CD4-positive, alpha-beta T cell (primary cell): ENCODE measurements around the gene MMP23B. TPM values are rescaled to one million over a fixed set of nuclear protein-coding genes. Genes with fewer than 3 reads are reported as not detected.

Experiments used
- ATAC-seq: fragments of 200-7000 bp; cut with Tn5 transposase; one replicate; pipeline ENCODE4 v1.10.0; 2022; ENCODE audit warnings: mild to moderate bottlenecking; ENCODE audit not compliant: poor library complexity
- CTCF ChIA-PET: fragments of 350-600 bp; sonication (Branson Sonifier 250); formaldehyde crosslinking; loops from one replicate; lab custom pipeline; 2021; ENCODE audit warnings: antibody characterized with exemption, inconsistent platforms; lab: Charles Lee
- POLR2A ChIA-PET: fragments of 350-600 bp; sonication (Branson Sonifier 250); formaldehyde crosslinking; loops from one replicate; lab custom pipeline; 2021; ENCODE audit warnings: antibody characterized with exemption, inconsistent platforms; lab: Charles Lee
- DNase-seq, 14 experiments: peaks; one replicate each; pipeline ENCODE4 v3.0.0-alpha.2; 2013 to 2020; ENCODE audit warnings: mixed read lengths in 2 of 14
- H3K27ac ChIP-seq, 2 donors: one replicate each; pipeline versions ENCODE4 v1.5.1 to v1.7.0; 2013; ENCODE audit warnings: low read length in 2 of 2, low read depth in 1 of 2, mild to moderate bottlenecking in 1 of 2
- H3K27me3 ChIP-seq, 2 experiments: 1 replicate in 1 of 2; 2 replicates in 1 of 2; pipeline versions ENCODE4 v1.6.1 to v1.7.0; 2013; ENCODE audit warnings: low read length in 2 of 2, control low read depth in 1 of 2, mild to moderate bottlenecking in 1 of 2, moderate library complexity in 1 of 2; ENCODE audit not compliant: insufficient read depth in 2 of 2, control insufficient read depth in 1 of 2
- H3K36me3 ChIP-seq: one replicate; pipeline ENCODE4 v1.6.1; 2013; ENCODE audit warnings: low read length, control low read depth; ENCODE audit not compliant: insufficient read depth
- H3K4me1 ChIP-seq: one replicate; pipeline ENCODE4 v1.6.1; 2013; ENCODE audit warnings: low read length, control low read depth; ENCODE audit not compliant: insufficient read depth
- H3K4me3 ChIP-seq: one replicate; pipeline ENCODE4 v1.5.1; 2013; ENCODE audit warnings: mild to moderate bottlenecking, low read length, moderate library complexity
- H3K9me3 ChIP-seq, 2 experiments: 1 replicate in 1 of 2; 2 replicates in 1 of 2; pipeline versions ENCODE4 v1.6.1 to v1.7.0; 2013; ENCODE audit warnings: low read length in 2 of 2, mild to moderate bottlenecking in 2 of 2, control low read depth in 1 of 2, moderate library complexity in 1 of 2; ENCODE audit not compliant: control insufficient read depth in 1 of 2, insufficient read depth in 1 of 2
- H3K27ac Mint-ChIP-seq: one replicate; pipeline ENCODE4 v1.8.0; 2020; ENCODE audit warnings: mixed read lengths
- H3K27me3 Mint-ChIP-seq: one replicate; pipeline ENCODE4 v1.8.0; 2021; ENCODE audit warnings: mixed read lengths
- H3K36me3 Mint-ChIP-seq: one replicate; pipeline ENCODE4 v1.8.0; 2021; ENCODE audit warnings: low read depth, mixed read lengths
- H3K4me1 Mint-ChIP-seq: one replicate; pipeline ENCODE4 v1.8.0; 2021; ENCODE audit warnings: low read depth, mixed read lengths
- H3K4me3 Mint-ChIP-seq: one replicate; pipeline ENCODE4 v1.8.0; 2020; ENCODE audit warnings: mild to moderate bottlenecking, mixed read lengths
- H3K9me3 Mint-ChIP-seq: one replicate; pipeline ENCODE4 v1.8.0; 2020; ENCODE audit warnings: mixed read lengths
- intact Hi-C, 2 experiments: fragments of 100-400 bp; cut with DNase I in 1 of 2; cut with micrococcal nuclease in 1 of 2; formaldehyde crosslinking; loops; one replicate each; pipeline versions ENCODE4 v1.15.1 to v1.9.0; 2023 to 2025; cut with DNase I, micrococcal nuclease
- total RNA-seq, 174 experiments: library from RNA in 2 of 174; stranded (reverse) in 2 of 174; gene quantifications; one replicate each; pipeline ENCODE4 v1.2.3 and lab custom pipeline; 2021 to 2026
- TF ChIP-seq, protein P1 (sequence below): fragments of 200-600 bp; IDR thresholded peaks from one replicate; pipeline ENCODE4 v1.8.0; 2022; ENCODE audit warnings: antibody characterized with exemption, mild to moderate bottlenecking

Gene MMP23B
- total RNA-seq, 2 experiments from 2014 or later: 3.0 to 3.7 TPM

DNA sequence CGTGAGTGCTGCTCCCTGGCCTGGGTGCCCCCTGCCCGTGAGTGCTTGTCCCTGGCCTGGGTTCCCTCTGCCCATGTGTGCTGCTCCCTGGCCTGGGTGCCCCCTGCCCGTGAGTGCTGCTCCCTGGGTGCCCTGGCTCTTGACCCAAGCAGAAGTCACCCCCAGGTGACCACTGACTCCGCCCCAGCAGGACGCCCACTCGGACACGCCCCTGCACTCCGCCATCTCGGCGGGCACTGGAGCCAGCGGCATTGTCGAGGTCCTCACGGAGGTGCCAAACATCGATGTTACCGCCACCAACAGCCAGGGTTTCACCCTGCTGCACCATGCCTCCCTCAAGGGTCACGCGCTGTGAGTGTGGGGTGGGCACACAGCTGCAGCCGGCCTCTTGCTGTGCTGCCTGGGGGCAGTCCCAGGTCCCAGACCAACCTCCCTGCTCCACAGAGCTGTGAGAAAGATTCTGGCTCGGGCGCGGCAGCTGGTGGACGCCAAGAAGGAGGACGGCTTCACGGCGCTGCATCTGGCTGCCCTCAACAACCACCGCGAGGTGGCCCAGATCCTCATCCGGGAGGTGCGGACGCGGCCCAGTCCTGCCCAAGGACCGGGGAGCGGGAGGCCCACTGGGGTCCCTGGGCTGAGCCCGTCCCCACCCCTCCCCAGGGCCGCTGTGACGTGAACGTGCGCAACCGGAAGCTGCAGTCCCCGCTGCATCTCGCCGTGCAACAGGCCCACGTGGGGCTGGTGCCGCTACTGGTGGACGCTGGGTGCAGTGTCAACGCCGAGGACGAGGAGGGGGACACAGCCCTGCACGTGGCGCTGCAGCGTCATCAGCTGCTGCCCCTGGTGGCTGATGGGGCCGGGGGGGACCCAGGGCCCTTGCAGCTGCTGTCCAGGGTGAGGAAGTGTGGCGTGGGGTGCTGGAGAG lies 3.9 kb upstream of the MMP23B start:
- peak overlapping the region; percentile 45 for H3K4me3 Mint-ChIP-seq
- DNase-seq: peak in 1 of 14 experiments; percentile 56
- Histone ChIP-seq H3K27ac (no peak overlapping the region), H3K4me1 (peaks cover 36% of the 10 kb centered on the region), H3K27me3 (peaks cover 0 to 2% of the 10 kb centered on the region in 2 experiments), H3K4me3 (peak overlapping the region; percentile 30), H3K9me3 (no peaks in the 10 kb centered on the region), H3K36me3 (no peaks in the 10 kb centered on the region)
- H3K4me1 Mint-ChIP-seq: peaks cover 9% of the 10 kb centered on the region
- no peaks in the 10 kb centered on the region for H3K9me3 Mint-ChIP-seq
- ChIA-PET CTCF (interaction anchor here (1.2 kb wide), 1 partner anchor 281 kb away, joined by 3 read pairs; no protein-coding TSS in a partner anchor), POLR2A (interaction anchor here (0.8 to 4.7 kb wide), 4 partner anchors 9 to 54 kb away, joined by 4 to 137 read pairs (median 12); partner anchors contain the start of genes MIB2 and SSU72)
- TF ChIP-seq, protein P1, sequence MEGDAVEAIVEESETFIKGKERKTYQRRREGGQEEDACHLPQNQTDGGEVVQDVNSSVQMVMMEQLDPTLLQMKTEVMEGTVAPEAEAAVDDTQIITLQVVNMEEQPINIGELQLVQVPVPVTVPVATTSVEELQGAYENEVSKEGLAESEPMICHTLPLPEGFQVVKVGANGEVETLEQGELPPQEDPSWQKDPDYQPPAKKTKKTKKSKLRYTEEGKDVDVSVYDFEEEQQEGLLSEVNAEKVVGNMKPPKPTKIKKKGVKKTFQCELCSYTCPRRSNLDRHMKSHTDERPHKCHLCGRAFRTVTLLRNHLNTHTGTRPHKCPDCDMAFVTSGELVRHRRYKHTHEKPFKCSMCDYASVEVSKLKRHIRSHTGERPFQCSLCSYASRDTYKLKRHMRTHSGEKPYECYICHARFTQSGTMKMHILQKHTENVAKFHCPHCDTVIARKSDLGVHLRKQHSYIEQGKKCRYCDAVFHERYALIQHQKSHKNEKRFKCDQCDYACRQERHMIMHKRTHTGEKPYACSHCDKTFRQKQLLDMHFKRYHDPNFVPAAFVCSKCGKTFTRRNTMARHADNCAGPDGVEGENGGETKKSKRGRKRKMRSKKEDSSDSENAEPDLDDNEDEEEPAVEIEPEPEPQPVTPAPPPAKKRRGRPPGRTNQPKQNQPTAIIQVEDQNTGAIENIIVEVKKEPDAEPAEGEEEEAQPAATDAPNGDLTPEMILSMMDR: no peak
- H3K27me3 Mint-ChIP-seq: peaks cover 5% of the 10 kb centered on the region
- peaks cover 3% of the 10 kb centered on the region for H3K36me3 Mint-ChIP-seq
- peak overlapping the region; percentile 33 for H3K27ac Mint-ChIP-seq
- intact Hi-C loops: no loop called here
- no peak for ATAC-seq

DNA sequence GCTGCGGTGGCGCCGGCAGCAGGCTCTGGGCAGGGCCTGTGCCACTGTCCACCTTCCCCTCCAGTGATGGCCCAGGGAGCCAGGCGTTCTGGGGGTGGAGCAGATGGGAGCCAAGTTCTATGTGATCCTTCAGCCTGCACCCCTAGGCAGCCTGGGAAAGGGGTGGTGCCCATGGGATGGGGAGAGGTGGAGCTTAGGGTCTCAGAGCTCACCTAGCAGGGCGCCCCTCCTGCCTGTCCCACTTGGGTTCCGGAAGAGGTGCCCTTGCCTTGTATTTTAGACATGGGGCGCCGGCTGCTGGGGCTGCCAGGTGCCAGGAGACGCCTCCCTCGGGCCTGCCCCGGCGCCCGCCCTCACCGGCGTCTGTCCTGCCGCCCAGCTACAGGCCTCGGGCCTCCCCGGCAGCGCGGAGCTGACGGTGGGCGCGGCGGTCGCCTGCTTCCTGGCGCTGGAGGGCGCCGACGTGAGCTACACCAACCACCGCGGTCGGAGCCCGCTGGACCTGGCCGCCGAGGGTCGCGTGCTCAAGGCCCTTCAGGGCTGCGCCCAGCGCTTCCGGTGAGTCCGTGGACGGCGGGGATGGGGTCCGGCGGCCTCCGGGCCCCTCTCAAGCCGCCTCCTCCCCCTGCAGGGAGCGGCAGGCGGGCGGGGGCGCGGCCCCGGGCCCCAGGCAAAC lies 3.1 kb upstream of the MMP23B start:
- DNase-seq (peak in 7 of 14 experiments; percentile 26 to 76 (median 48)), ATAC-seq (peak; percentile 11)
- no peaks in the 10 kb centered on the region for H3K9me3 Mint-ChIP-seq
- ChIA-PET CTCF (interaction anchor here (1.0 to 1.2 kb wide), 2 partner anchors 16 to 280 kb away, joined by 3 read pairs; no protein-coding TSS in a partner anchor), POLR2A (interaction anchor here (0.6 to 4.7 kb wide), 7 partner anchors 10 to 55 kb away, joined by 3 to 137 read pairs (median 4); partner anchors contain the start of genes MIB2 and SSU72)
- TF ChIP-seq, protein P1: no peak
- peaks cover 5% of the 10 kb centered on the region for H3K27me3 Mint-ChIP-seq
- intact Hi-C loops: no loop called here
- Histone ChIP-seq H3K4me1 (peaks cover 36% of the 10 kb centered on the region), H3K27me3 (peaks cover 0 to 2% of the 10 kb centered on the region in 2 experiments), H3K4me3 (peak overlapping the region; percentile 52), H3K36me3 (no peaks in the 10 kb centered on the region), H3K27ac (peak overlapping the region in 1 of 2 donors; percentile 74), H3K9me3 (no peaks in the 10 kb centered on the region)
- peak overlapping the region; percentile 30 for H3K4me3 Mint-ChIP-seq
- peaks cover 3% of the 10 kb centered on the region for H3K36me3 Mint-ChIP-seq
- H3K4me1 Mint-ChIP-seq: peaks cover 9% of the 10 kb centered on the region
- peak overlapping the region; percentile 33 for H3K27ac Mint-ChIP-seq
